CD4-positive, alpha-beta T cell treated with Interleukin-6 at 100 ng/mL for 8 hours (primary cell): Measurements from ENCODE around the gene CPNE2.

ENCODE experiments used
- DNase-seq: peaks from one replicate; pipeline ENCODE4 v3.0.0-alpha.2; 2020; ENCODE audit warnings: mixed read lengths, low spot score

CPNE2 gene

GRCh38 chr16:57123974-57124674 is 31.7 kb downstream of the CPNE2 start:
- no peak for DNase-seq

DNA sequence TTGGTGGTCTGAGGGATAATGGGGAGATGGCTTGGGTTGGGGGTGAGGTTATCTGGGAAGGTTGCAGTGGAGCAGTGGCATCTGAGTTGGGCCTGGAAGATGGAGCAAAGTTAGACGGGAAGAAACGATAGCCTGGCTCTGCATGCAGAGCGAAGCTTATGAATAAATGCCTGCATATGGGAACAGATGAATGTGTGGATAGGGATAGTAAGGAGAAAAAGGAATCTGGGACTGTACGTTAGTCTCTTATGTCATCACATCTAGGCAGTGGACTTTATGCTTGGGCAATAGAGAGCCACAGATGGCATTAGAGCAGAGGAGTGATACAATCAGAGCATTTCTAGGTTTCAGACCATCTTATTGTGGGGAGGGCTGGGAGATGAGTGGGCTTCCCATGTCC is 33.0 kb downstream of the CPNE2 start:
- DNase-seq: no peak

- DNase-seq: no peak
Observed at GRCh38 chr16:57125969-57126368, 33.6 kb downstream of the CPNE2 start.

DNA sequence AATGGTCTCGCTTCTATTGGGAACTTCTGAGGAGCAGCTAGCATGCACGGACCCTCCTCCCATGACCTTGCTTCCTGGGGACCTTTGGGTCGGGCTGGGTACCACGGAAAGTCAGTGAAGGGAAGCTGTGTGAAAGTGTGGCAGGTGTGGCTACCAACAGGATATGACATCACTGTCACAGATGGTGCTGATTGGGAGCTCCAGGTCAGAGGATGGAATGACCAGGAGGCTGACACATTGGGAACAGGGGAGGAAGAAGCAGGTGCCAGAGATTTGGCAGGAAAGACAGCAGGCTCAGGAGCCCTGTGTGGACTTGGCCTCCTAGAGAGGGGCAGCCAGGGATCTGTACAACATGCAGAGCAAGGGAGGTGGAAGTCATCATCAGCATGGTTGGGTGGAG is 34.0 kb downstream of the CPNE2 start:
- DNase-seq: no peak

DNA sequence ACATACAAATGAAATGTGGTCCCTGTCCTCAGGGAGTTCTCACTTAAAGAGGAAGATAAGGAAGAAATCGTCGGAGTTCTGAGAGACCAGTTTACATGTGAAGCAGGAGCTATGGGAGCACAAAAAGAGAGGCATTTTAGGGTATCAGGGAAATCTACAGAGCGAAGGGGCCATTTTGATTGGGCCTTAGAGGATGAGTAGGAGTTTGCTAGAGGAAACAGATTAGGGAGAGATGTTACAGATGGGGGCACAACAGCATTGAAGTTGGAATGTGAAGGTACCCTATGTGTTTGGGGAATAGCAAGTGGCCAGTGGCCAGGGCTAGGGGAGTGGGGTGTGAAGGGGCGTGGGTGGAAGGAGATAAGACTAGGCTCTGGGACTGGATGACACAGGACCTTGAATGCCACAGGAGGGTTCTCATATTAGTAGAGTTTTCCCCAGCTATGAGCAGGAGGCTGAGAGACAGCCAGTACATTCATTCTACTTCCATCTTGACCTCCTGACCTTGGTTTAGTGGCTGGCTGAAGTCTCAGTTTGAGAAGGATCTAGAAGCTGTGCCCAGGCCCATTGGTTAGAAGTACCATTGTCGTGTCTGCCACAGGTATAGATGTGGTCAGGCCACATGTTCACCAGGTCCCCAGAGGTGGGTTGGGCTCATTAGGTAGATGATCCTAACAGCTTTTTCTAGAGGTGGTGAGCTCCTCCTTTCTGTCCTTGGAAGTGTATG is 34.8 kb downstream of the CPNE2 start:
- DNase-seq: no peak

- DNase-seq: no peak
Observed at GRCh38 chr16:57127836-57128235, 35.5 kb downstream of the CPNE2 start.

DNA sequence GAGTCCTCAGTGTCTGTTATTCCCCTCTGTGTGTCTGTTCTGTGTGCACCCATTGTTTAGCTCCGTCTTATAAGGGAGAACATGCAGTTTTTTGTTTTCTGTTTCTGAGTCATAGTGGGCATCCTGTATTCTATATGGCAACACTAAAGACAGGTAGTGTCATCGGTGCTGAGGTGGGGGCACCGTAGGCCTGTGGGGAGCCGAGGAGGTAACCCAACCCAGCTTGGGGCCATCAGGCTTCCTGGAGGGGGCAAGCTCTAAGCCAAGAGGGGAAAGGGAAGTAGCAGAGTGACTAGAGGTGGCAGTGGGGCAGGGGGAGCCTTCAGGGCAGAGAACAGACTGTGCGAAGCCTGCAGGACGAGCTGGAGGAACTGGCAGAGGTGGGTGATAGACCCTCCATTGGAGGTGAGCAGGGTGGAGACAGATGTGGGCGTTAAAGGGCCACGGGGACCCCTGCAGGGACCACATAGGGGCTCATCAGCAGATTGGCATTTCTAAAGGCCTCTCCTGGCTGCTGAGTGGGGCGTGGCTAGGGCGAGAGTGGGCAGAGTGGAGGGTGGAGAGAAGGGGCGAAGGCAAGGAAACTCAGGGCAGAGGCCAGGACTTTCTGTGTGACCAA is 36.5 kb downstream of the CPNE2 start:
- peak; percentile 58 for DNase-seq

DNA sequence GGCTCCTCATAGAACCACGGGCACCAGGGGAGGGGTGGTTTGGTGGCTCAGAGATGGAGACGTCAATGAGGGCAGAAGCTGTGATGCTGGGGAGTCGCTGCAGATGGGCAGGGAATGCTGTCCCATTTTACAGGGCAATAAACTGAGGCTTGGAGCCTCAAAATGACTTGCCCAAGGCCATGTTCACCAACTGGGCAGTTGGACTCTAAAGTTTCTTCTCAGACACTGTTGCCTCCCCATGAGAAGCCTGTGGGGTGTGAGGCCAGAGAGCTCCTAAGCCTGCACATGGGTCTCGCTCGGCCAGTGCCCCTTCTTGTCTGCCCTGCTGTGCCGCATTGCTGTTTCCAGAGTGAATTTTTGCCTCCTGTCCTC is 38.6 kb downstream of the CPNE2 start:
- DNase-seq: no peak

GRCh38 chr16:57131351-57131970 is 39.1 kb downstream of the CPNE2 start:
- DNase-seq: no peak

- no peak for DNase-seq
Observed at GRCh38 chr16:57132470-57132869, 40.1 kb downstream of the CPNE2 start.

- DNase-seq: no peak
Observed at GRCh38 chr16:57133031-57133430, 40.6 kb downstream of the CPNE2 start.

- DNase-seq: no peak
Observed at GRCh38 chr16:57133886-57134285, 41.5 kb downstream of the CPNE2 start.

GRCh38 chr16:57134982-57135381 is 42.6 kb downstream of the CPNE2 start:
- DNase-seq: peak; percentile 64

- no peak for DNase-seq
Observed at GRCh38 chr16:57137043-57137442, 44.7 kb downstream of the CPNE2 start.

- no peak for DNase-seq
Observed at GRCh38 chr16:57137566-57138273, 45.3 kb downstream of the CPNE2 start.

- no peak for DNase-seq
Observed at GRCh38 chr16:57138281-57138935, 46.0 kb downstream of the CPNE2 start.

- DNase-seq: no peak
Observed at GRCh38 chr16:57140931-57141668, 48.7 kb downstream of the CPNE2 start.

DNA sequence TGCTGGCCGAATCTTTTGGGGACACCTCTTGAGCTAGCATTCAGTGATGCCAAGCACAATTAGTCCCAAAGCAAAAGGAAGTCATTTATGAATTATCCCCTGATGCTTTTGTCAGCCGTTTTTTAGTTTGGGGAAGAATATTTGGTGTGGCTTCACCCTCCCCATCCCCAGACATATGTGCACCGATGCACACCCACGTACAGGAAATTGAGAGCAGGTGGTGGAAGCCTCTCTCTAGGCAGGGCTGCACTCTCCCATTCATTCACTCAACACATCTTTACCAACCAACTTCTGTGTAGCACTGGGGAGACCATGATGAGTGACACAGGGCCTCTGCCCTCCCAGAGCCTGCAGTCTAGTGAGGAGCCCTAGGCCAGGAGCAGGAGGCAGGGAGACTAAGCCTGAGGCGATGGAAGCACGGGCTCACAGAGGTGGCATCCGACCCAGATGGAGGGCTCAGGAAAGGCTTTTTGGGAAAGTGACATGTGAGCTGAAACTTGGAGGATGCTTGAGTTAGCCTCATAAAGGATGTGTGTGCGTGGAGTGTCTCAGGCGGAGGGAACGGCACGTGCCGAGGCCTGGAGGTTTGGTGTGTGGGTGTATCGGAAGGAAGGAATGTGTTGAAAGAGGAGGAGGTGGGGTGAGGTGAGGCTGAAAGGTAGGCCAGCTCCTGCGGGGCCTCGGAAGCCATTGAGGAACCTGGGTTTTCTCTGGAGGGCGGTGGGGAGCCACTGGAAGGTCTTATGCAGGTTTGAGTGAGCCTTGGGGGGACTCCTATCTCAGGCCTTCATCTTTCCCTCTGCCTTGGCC is 49.6 kb downstream of the CPNE2 start:
- peak; percentile 35 for DNase-seq

GRCh38 chr16:57143149-57143921 is 51.0 kb downstream of the CPNE2 start:
- no peak for DNase-seq
